SIG-M5 treated with dmso at 0.1 percent for 504 hours (cell line): ENCODE data around the gene OAS2.

Experiments used
- DNase-seq: peaks from one replicate; lab custom pipeline; 2025; ENCODE audit not compliant: unreplicated experiment; lab: John Stamatoyannopoulos, UW

The OAS2 gene, protein sequence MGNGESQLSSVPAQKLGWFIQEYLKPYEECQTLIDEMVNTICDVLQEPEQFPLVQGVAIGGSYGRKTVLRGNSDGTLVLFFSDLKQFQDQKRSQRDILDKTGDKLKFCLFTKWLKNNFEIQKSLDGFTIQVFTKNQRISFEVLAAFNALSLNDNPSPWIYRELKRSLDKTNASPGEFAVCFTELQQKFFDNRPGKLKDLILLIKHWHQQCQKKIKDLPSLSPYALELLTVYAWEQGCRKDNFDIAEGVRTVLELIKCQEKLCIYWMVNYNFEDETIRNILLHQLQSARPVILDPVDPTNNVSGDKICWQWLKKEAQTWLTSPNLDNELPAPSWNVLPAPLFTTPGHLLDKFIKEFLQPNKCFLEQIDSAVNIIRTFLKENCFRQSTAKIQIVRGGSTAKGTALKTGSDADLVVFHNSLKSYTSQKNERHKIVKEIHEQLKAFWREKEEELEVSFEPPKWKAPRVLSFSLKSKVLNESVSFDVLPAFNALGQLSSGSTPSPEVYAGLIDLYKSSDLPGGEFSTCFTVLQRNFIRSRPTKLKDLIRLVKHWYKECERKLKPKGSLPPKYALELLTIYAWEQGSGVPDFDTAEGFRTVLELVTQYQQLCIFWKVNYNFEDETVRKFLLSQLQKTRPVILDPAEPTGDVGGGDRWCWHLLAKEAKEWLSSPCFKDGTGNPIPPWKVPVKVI

DNA sequence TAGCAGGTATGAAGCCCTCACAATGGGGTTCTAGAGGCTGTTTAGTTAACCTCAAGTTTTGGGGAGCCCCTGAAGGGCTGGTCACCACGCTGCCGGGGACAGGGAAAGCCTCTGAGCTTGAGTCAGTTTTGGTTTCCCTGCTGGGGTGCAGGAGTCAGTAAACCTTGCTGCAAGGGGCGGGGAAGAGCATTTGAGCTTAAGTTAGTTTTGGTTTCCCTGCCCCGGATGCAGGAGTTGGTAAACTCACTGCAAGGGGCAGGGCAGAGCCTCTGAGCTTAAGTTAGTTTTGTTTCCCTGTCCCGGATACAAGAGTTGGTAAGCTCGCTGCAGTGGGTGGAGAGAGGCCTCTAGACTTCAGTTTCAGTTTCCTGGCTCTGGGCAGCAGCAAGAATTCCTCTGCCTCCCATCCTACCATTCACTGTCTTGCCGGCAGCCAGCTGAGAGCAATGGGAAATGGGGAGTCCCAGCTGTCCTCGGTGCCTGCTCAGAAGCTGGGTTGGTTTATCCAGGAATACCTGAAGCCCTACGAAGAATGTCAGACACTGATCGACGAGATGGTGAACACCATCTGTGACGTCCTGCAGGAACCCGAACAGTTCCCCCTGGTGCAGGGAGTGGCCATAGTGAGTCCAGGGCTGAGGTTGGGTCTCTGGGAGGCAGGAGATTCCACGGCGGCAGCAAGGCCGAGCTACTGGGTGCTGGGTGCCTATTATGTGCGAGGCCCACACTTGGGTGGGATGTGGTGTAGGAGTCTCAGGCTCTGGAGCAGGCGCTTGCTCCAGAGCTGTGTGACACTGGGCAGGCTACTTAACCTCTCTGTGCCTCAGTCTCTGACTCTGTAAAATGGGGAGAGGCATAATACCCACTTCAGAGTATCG lies at the start of gene OAS2:
Gene OAS2 (plus strand): TSS at position 357 of the 878 bp plus-strand sequence. CDS start 90 bp downstream, at position 447.
- peak; percentile 69 for DNase-seq

DNA sequence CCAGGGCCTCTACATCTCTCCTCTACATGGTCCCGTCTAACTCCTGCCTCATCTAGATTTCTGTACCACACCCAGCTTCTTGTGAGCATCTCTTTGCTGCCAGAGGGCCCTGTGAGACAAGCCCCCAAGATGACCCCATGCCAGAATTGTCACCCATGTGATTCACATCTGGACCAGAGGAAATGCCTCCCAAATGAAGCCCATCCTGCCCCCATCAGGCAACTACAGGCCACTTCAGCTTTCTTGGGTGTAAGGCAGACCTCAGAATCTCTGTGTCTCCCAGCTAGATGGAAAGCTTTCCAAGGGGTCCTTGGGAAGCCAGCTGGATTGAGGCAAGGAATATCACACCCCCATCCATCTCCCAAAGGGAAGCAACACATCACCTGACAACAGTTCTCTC lies 49.3 kb upstream of the OAS2 start:
- no peak for DNase-seq

DNA sequence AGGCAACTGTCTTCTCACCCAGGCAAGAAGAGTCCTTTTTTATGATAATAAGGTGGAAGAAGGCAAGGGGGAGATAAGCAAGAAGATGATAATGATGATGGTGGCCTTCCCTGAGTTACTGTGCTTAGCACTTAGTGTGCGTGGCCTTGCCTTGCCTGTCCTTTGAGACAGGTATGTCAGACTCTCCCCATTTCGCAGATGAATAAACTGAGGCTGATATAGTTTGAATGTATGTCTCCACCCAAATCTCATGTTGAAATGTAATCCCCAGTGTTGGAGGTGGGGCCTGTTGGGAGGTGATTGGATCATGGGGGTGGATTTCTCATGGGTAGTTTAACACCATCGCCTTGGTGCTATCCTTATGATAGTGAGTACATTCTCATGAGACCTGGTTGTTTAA lies 48.6 kb upstream of the OAS2 start:
- no peak for DNase-seq

DNA sequence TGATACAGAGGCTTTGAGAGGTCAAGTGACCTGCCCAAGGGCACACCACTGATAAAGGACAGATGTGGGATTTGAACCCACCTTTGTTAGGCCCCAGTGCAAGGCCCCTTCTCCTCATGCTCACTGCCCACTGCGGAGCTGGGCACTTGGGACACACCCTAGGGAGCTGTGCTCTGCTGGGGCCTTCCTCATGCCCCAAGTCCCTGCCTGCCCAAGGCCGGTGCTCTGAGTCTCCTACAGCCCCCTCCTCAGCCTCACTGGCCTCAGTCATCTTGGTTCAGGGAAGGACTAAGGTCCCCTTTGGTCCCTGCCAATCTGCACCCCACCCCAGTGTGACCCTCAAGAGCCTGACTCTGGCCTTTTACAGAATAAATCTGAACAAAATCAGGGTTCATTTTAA lies 48.0 kb upstream of the OAS2 start:
- no peak for DNase-seq

DNA sequence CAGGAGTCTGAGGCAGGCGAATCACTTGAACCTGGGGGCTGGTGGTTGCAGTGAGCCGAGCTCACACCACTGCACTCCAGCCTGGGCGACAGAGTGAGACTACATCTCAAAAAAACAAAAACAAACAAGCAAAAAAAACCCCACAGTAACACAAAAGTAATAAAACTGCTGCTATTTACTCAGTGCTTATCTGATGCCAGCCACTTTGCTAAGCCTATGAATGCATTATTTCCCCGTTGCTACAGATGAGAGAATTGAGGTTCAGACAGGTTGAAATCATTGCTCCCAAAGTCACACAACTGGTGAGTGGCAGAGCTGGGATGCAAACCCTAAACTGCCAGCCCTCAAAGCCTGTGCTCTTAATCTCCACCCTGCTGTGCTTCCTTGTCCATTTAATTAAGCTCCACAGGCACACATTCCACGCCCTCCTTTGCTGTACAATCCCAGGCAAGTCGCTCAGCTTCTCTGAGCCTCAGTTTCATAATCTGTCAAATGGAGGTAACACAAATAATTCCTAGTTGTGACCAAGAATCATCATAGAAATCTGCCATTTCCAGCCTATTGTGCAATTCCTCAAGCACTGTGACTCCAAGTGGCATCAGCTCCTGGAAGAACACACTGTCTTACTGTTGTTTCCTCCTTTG lies 45.7 kb upstream of the OAS2 start:
- DNase-seq = no peak

DNA sequence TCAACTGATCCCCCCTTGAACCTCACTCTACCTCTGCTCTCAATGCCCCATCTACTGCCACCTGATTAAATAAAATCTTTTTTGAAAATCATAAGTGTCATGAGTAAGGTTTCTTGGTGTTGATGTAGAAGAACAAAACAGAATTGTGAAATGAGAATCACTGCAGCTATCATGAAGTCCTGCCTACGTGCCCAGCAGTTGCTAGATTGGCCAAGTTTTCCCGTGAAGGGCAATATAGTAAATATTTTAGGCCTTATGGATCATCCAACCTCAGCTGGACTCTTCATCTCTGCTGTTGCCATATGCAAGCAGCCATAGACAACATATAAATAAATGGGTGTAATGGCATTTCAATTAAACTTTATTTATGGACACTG lies 45.2 kb upstream of the OAS2 start:
- DNase-seq = no peak

DNA sequence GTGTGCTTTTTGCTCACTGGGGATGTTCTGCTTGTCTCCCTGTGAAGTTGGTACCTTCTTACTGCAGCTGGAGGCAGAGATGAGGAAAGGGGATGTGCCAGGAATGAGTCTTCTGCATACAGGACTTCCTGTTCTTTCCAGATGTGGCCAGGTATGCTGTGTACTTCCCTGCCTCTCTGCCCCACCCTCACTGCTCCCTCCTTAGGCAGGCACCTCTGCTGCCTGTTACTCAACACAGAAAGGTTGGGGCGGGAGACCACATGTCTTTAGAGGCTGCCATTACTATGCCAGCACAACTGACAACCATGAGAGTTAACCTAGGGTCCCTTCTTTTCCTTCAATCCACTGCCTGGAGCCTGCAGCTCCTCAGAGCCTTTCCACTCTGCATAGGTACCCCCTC lies 42.1 kb upstream of the OAS2 start:
- DNase-seq = no peak

DNA sequence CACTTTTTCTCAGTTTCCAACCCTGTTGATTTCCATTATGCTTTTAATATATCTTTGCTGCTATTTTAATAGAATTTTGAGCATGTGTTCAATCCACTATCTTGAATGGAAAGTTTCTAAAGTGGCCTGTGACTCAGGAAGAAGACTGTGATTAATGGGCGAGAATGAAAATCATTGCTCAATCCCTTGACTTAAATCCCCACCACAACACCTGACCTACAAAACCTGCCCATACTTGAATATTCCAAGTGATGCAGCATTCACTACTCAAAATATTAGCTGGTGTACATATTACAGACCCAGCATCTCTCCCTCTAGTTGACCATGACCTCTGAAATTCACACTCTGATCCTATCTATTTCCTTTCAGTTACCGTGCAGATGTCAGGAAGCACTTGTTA lies 41.4 kb upstream of the OAS2 start:
- DNase-seq = no peak

DNA sequence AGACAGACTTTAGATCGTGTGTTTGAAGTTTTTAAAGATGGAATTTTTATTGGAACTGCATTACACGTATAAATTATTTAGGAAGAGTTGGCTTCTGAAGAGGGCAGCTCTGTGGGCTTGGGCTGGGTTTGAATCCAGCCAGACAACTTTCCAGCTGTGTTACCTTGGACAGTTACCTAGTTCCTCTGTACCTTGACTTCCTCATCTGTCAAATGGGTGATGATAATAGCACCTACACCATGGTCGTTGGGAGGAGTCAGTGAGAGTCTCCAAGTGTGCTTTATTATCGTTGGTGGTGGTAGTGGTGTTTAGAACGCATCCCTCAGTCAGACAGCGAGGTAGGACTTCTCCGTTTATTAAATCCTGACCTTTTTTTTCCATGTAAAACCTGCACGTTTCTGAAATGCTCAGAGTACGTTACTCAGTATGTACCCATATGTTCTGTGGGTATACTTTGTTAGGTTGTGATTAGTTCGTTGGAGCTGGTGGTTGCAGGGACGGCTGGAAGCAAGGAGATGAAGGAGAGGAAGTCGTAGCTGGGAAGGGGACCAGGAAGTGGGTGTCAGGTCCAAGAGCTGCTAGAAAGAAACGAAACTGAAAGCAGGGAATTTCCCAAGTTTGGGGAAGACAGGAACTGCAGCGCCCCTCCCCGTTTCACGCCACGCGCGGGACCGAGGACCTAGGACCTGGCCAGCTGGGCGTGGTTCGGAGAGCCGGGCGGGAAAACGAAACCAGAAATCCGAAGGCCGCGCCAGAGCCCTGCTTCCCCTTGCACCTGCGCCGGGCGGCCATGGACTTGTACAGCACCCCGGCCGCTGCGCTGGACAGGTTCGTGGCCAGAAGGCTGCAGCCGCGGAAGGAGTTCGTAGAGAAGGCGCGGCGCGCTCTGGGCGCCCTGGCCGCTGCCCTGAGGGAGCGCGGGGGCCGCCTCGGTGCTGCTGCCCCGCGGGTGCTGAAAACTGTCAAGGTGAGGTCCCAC lies 40.3 kb upstream of the OAS2 start, which contains the start of gene OAS3:
Gene OAS3 (plus strand): TSS at position 734 of the 979 bp plus-strand sequence. CDS start 57 bp downstream, at position 791.
- DNase-seq = peak; percentile 10

DNA sequence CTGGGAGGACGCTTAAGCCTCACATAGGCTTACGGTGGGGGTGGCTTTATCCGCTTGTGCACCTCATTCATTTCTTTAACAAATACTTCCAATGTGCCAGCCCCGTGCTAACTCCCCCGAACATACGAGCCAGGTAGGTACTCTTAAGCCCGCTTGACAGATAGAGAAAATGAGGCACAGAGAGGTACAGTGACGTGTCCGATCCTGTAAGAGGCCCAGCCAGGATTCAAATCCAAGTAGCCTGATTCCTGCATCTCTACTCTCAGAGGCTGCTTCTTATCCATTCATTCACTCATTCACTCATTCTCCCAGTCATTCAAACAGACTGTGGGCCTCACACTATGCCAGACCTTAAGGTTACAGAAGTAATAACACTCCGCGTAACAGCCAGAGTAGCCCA lies 39.6 kb upstream of the OAS2 start:
- DNase-seq = no peak

DNA sequence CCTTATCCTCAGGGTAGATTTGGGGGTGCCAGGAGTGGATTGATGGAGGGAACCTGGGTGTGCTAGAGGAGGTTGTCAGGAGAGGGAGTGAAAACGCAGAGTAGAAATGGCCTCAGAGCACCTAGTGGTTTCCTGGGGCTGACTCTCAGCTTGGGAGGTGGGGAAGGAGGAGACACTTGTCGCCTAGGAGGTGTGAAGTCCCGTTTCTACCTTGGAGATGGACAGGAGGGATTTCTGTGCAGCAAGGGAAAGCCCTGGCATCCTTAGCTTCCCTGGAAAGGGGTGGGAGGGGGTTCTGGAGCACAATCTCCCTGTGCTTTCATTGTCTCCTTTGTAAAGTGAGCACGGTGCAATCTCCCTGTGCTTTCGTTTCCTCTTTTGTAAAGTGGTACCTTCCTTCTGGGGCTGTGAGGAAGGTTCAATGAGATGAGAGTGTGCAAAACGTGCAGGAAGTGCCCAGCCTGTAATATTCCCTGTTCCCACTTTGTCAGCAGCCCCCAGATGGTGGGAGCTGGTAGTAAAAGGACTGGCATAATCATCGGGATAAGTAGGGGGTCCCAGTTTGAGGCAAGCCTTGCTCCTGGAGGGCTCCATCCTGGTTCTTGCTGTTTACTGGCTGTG lies 38.4 kb upstream of the OAS2 start:
- DNase-seq = peak; percentile 38

DNA sequence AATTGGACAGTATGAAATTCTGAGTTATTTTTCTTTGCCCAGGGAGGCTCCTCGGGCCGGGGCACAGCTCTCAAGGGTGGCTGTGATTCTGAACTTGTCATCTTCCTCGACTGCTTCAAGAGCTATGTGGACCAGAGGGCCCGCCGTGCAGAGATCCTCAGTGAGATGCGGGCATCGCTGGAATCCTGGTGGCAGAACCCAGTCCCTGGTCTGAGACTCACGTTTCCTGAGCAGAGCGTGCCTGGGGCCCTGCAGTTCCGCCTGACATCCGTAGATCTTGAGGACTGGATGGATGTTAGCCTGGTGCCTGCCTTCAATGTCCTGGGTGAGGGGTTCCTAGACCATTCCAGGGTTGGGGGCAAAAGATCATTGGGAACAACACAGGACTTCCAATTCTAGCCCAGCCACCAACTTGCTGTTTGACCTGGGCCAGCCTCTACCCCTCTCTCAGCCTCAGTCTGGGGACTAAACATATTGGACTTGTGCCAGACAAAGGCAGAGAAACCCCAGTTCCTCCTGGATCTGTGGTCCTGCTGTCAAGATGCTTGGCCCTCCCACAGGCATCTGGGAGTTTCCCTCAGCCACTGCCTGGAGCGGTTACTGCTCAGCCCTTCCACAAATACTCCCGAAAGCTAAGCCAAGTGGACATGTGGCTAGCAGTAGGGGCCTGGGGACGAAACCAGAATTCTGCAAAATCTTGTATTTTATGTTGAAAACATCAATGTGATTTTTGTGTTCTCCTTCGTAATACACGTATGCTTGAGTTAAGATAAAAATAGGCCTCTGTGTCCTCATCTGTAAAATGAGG lies 36.6 kb upstream of the OAS2 start:
- DNase-seq = no peak

DNA sequence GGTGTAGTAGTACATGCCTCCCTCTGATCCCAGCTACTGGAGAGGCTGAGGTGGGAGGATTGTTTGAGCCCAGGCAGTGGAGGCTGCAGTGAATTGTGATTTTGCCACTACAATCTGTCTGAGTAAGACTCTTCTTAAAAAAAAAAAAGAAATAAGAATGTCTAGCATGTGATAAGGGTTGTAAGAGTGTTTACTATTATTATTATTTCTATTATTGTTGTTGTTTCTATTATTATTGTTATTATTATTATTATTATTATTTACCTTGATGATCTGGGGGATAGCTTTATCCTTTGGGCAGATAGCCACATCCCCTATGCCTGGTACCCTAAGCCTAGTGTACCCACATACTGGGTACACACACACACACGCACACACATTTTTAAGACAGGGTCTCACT lies 35.7 kb upstream of the OAS2 start:
- no peak for DNase-seq

DNA sequence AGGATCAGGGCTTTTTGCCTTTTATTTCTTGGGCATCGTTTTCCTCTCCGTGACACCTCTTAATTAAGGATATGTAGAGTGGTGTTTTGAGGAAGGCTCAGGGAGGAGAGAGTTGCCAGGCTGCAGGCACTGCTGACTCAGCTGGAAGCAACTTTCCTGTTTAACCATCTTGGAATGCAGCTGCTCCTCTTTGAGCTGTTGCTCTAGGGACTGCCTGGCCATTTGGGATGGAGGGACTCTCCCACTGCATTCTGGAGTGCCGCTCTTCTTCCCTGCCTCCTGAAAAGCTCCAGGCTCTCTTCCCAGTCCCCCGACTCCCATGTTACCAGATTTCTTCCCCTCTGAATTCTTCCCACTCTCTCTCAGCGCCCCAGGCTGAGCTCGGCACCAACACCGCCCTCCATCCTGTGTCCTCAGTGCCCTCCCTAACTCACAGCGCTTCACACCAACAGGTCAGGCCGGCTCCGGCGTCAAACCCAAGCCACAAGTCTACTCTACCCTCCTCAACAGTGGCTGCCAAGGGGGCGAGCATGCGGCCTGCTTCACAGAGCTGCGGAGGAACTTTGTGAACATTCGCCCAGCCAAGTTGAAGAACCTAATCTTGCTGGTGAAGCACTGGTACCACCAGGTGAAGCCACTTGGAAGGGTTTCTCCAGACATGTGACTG lies 34.2 kb upstream of the OAS2 start:
- no peak for DNase-seq

DNA sequence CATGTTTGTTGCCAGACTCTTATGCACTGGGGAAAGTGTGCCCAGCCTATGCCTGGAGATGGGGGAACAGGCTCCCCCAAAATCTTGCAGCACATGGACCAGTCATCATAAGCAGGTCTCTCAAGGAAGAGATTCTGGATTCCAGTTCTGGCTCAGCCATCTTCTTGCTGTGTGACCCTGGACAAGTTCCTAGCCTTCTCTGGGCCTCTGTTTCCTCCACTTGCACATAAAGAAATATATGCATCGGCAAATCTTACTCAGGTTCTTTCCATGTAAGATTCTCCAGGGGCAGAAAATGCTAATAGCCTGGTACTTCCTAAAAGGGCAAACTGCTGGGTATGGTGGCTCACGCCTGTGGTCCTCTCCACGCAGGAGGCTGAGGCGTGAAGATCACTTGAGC lies 32.8 kb upstream of the OAS2 start:
- DNase-seq = no peak

DNA sequence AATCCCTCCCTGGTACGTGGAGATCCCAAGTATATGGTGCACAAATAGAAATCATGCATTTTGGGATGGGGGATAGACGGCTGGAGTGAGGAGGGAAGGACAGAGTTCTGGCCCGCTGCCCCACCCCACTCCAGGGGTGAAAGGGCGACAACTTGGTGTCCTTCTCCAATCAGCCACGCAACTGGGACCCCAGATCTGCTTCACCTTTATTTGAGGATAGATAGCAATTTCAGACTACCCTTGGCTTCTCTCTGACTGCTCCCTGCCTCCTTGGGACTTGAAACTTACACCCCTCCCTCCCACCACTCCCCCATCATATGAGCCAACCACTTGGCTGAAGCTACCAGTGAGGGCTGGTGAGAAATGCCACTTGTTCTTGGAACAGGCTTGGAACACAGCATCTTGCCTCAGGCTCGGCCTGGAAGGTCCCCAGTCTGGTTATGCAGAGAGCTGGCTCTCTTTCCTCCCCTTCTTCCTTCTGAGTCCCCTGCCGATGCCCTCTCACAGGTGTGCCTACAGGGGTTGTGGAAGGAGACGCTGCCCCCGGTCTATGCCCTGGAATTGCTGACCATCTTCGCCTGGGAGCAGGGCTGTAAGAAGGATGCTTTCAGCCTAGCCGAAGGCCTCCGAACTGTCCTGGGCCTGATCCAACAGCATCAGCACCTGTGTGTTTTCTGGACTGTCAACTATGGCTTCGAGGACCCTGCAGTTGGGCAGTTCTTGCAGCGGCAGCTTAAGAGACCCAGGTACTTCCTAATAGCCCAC lies 31.9 kb upstream of the OAS2 start:
- DNase-seq = no peak

DNA sequence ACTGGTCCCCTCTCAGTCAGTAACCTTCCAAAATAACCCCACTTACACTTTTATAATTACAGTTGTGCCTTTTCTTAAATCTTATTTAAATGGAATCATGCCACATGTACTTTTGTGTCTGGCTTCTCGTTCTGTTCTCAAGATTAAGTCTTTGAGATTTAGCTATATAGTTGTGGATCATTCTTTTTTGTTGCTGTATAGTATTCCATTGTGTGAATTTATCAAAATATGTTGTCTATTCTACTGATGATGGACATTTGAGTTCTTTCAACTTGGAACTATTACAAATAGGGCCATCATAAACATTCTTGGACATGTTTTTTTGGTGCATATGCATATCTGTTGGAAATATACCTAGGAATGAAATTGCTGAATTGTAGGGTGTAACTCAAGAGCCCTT lies 31.0 kb upstream of the OAS2 start:
- no peak for DNase-seq
